Measurements from ENCODE around the gene LRBA. TPM values are rescaled to one million over a fixed set of nuclear protein-coding genes. Genes with fewer than 3 reads are reported as not detected.

Gene LRBA
- total and polyA plus RNA-seq, 9 of the 15 experiments (the other 6 are each of a cell fraction or from before 2014, with no cell fraction given) = 24.2 to 88.7 (median 59.7) TPM

GRCh38 chr4:150540959-150541360, 474.1 kb downstream of the LRBA start (continued):
- TF ChIP-seq FOXA3 (CRISPR knock-in tag; conservative IDR thresholded peaks at IDR 0.05 in 1 of 2, IDR thresholded peaks at IDR 0.05 in 1 of 2) = no peak
- TF ChIP-seq SPI1 (IDR thresholded peaks at IDR 0.05; ENCODE audit: borderline replicate concordance, low read depth, low read length) = no peak; the same call in 1 of the 2 replicates
- no peak for TF ChIP-seq LCOR (CRISPR knock-in tag; IDR thresholded peaks at IDR 0.05)
- no peak for TF ChIP-seq PHB (CRISPR knock-in tag; IDR thresholded peaks at IDR 0.05)
- TF ChIP-seq, protein P1, sequence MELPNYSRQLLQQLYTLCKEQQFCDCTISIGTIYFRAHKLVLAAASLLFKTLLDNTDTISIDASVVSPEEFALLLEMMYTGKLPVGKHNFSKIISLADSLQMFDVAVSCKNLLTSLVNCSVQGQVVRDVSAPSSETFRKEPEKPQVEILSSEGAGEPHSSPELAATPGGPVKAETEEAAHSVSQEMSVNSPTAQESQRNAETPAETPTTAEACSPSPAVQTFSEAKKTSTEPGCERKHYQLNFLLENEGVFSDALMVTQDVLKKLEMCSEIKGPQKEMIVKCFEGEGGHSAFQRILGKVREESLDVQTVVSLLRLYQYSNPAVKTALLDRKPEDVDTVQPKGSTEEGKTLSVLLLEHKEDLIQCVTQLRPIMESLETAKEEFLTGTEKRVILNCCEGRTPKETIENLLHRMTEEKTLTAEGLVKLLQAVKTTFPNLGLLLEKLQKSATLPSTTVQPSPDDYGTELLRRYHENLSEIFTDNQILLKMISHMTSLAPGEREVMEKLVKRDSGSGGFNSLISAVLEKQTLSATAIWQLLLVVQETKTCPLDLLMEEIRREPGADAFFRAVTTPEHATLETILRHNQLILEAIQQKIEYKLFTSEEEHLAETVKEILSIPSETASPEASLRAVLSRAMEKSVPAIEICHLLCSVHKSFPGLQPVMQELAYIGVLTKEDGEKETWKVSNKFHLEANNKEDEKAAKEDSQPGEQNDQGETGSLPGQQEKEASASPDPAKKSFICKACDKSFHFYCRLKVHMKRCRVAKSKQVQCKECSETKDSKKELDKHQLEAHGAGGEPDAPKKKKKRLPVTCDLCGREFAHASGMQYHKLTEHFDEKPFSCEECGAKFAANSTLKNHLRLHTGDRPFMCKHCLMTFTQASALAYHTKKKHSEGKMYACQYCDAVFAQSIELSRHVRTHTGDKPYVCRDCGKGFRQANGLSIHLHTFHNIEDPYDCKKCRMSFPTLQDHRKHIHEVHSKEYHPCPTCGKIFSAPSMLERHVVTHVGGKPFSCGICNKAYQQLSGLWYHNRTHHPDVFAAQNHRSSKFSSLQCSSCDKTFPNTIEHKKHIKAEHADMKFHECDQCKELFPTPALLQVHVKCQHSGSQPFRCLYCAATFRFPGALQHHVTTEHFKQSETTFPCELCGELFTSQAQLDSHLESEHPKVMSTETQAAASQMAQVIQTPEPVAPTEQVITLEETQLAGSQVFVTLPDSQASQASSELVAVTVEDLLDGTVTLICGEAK (IDR thresholded peaks at IDR 0.05) = 0 out of 2 replicates have a peak, but pooled peaks have one; percentile 11
- TF ChIP-seq, protein P1 (CRISPR knock-in tag; IDR thresholded peaks at IDR 0.05) = no peak
- TF ChIP-seq HIVEP1 (CRISPR knock-in tag; IDR thresholded peaks at IDR 0.05) = no peak
- TF ChIP-seq, protein P2, sequence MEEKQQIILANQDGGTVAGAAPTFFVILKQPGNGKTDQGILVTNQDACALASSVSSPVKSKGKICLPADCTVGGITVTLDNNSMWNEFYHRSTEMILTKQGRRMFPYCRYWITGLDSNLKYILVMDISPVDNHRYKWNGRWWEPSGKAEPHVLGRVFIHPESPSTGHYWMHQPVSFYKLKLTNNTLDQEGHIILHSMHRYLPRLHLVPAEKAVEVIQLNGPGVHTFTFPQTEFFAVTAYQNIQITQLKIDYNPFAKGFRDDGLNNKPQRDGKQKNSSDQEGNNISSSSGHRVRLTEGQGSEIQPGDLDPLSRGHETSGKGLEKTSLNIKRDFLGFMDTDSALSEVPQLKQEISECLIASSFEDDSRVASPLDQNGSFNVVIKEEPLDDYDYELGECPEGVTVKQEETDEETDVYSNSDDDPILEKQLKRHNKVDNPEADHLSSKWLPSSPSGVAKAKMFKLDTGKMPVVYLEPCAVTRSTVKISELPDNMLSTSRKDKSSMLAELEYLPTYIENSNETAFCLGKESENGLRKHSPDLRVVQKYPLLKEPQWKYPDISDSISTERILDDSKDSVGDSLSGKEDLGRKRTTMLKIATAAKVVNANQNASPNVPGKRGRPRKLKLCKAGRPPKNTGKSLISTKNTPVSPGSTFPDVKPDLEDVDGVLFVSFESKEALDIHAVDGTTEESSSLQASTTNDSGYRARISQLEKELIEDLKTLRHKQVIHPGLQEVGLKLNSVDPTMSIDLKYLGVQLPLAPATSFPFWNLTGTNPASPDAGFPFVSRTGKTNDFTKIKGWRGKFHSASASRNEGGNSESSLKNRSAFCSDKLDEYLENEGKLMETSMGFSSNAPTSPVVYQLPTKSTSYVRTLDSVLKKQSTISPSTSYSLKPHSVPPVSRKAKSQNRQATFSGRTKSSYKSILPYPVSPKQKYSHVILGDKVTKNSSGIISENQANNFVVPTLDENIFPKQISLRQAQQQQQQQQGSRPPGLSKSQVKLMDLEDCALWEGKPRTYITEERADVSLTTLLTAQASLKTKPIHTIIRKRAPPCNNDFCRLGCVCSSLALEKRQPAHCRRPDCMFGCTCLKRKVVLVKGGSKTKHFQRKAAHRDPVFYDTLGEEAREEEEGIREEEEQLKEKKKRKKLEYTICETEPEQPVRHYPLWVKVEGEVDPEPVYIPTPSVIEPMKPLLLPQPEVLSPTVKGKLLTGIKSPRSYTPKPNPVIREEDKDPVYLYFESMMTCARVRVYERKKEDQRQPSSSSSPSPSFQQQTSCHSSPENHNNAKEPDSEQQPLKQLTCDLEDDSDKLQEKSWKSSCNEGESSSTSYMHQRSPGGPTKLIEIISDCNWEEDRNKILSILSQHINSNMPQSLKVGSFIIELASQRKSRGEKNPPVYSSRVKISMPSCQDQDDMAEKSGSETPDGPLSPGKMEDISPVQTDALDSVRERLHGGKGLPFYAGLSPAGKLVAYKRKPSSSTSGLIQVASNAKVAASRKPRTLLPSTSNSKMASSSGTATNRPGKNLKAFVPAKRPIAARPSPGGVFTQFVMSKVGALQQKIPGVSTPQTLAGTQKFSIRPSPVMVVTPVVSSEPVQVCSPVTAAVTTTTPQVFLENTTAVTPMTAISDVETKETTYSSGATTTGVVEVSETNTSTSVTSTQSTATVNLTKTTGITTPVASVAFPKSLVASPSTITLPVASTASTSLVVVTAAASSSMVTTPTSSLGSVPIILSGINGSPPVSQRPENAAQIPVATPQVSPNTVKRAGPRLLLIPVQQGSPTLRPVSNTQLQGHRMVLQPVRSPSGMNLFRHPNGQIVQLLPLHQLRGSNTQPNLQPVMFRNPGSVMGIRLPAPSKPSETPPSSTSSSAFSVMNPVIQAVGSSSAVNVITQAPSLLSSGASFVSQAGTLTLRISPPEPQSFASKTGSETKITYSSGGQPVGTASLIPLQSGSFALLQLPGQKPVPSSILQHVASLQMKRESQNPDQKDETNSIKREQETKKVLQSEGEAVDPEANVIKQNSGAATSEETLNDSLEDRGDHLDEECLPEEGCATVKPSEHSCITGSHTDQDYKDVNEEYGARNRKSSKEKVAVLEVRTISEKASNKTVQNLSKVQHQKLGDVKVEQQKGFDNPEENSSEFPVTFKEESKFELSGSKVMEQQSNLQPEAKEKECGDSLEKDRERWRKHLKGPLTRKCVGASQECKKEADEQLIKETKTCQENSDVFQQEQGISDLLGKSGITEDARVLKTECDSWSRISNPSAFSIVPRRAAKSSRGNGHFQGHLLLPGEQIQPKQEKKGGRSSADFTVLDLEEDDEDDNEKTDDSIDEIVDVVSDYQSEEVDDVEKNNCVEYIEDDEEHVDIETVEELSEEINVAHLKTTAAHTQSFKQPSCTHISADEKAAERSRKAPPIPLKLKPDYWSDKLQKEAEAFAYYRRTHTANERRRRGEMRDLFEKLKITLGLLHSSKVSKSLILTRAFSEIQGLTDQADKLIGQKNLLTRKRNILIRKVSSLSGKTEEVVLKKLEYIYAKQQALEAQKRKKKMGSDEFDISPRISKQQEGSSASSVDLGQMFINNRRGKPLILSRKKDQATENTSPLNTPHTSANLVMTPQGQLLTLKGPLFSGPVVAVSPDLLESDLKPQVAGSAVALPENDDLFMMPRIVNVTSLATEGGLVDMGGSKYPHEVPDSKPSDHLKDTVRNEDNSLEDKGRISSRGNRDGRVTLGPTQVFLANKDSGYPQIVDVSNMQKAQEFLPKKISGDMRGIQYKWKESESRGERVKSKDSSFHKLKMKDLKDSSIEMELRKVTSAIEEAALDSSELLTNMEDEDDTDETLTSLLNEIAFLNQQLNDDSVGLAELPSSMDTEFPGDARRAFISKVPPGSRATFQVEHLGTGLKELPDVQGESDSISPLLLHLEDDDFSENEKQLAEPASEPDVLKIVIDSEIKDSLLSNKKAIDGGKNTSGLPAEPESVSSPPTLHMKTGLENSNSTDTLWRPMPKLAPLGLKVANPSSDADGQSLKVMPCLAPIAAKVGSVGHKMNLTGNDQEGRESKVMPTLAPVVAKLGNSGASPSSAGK (IDR thresholded peaks at IDR 0.05) = no peak

Measured in K562 (cell line).